Heart left ventricle (tissue), 13 donors: ENCODE measurements around the gene ODAD3.

Experiments
- POLR2A ChIP-seq, 2 donors: fragments of 450-650 bp; IDR thresholded peaks; one replicate each; pipeline ENCODE4 v1.6.1; 2017; ENCODE audit warnings: antibody characterized with exemption in 2 of 2, mild to moderate bottlenecking in 2 of 2, moderate library complexity in 2 of 2
- TF ChIP-seq, protein P1 (sequence below), 12 donors: fragments of 200-600 bp; sonication (generic) in 4 of 12; IDR thresholded peaks; one replicate each; pipeline versions ENCODE4 v1.5.0 to v1.8.0; 2018 to 2022; ENCODE audit warnings: antibody characterized with exemption in 12 of 12, mild to moderate bottlenecking in 5 of 12
- donor health status: ischemic (EF 13 %, LVEDD 7.1; RV severe dilation, severe dysfunction).
- donor health status: DM: no; HTN: yes; CAD: no.
- donor health status: DM: no; HTN: no; CAD: no.
- donor health status: ischemic (EF 25% LVEDD 6.9; RV normal size, moderate dysfunction).
- donor health status: ischemic (EF 25% LVEDD 5.7; RV mildly dilated, moderate dysfunction).
- donor health status: ischemic (EF 35%, LVEDD 5.7; RV mildly dilated, moderate dysfunction).
- donor health status: nonischemic (EF 11% LVEDD 7.7; RV severe dilation, severe dysfunction).
- donor health status: DM: yes; HTN: yes; CAD: no.
- donor health status: PGD.
- donor health status: ischemic (EF 29% LVEDD 5.4; RV normal size, mild dysfunction).
- donor health status: nonischemic (EF 23%, LVEDD 6.1; RV moderate dilation, normal function).

DNA sequence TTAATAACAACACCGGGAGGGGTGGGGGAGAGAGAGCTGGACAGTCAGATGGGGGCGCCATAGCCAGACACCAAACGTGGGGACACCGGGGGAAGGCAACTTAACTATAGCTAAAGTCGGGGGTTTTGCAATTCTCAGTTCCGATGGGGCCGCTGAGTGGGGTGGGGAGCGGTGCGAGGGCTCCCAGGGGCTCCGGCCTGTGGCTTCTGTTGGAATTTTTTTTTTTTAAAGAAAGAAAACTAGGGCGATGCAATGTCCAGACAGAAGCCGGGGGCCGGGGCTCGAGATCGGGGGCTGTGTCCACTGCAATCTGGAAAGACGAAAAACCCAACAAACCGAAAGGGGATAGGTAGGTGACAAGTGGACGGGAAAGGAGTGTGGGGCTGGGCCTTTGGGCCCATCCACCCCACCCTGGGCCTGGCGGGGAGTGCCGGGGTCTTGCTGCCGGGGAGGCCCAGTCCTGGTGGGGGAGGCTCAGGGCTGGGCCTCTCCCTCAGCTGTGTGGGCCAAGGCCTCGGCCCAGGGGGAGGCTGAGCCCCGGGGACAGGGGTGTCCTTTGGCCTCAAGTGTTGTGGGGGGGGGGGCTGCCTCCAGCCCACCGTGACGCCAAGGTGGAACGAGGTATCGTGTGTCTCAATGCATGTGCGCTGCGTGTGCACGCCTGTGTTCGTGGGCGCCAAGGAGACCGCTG is 17.8 kb upstream of the ODAD3 start:
- TF ChIP-seq, protein P1, sequence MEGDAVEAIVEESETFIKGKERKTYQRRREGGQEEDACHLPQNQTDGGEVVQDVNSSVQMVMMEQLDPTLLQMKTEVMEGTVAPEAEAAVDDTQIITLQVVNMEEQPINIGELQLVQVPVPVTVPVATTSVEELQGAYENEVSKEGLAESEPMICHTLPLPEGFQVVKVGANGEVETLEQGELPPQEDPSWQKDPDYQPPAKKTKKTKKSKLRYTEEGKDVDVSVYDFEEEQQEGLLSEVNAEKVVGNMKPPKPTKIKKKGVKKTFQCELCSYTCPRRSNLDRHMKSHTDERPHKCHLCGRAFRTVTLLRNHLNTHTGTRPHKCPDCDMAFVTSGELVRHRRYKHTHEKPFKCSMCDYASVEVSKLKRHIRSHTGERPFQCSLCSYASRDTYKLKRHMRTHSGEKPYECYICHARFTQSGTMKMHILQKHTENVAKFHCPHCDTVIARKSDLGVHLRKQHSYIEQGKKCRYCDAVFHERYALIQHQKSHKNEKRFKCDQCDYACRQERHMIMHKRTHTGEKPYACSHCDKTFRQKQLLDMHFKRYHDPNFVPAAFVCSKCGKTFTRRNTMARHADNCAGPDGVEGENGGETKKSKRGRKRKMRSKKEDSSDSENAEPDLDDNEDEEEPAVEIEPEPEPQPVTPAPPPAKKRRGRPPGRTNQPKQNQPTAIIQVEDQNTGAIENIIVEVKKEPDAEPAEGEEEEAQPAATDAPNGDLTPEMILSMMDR (IDR thresholded peaks at IDR 0.05), result peak in 1 of 12 donors; percentile 3
- no peak for TF ChIP-seq POLR2A (IDR thresholded peaks at IDR 0.05)
